Gastroesophageal sphincter (tissue), 3 donors: Measurements from ENCODE around the gene MRPL20.

ENCODE experiments used
- CTCF ChIP-seq, 4 experiments: fragments of 200-600 bp in 2 of 4; fragments of 450-650 bp in 2 of 4; sonication (generic) in 1 of 4; IDR thresholded peaks; one replicate each; pipeline ENCODE4 v1.5.1; 2017 to 2019; ENCODE audit warnings: antibody characterized with exemption in 4 of 4, mild to moderate bottlenecking in 2 of 4, moderate library complexity in 2 of 4
- POLR2AphosphoS5 ChIP-seq: sonication (generic); formaldehyde crosslinking; IDR thresholded peaks from one replicate; pipeline ENCODE4 v1.6.1; 2017; ENCODE audit warnings: antibody characterized with exemption

- TF ChIP-seq CTCF (IDR thresholded peaks at IDR 0.05) (no peak), POLR2AphosphoS5 (no peak)
Observed at GRCh38 chr1:1418464-1419362, 11.6 kb upstream of the MRPL20 start.
